ENCODE results near the gene ZFAND3.

The ZFAND3 gene

DNA sequence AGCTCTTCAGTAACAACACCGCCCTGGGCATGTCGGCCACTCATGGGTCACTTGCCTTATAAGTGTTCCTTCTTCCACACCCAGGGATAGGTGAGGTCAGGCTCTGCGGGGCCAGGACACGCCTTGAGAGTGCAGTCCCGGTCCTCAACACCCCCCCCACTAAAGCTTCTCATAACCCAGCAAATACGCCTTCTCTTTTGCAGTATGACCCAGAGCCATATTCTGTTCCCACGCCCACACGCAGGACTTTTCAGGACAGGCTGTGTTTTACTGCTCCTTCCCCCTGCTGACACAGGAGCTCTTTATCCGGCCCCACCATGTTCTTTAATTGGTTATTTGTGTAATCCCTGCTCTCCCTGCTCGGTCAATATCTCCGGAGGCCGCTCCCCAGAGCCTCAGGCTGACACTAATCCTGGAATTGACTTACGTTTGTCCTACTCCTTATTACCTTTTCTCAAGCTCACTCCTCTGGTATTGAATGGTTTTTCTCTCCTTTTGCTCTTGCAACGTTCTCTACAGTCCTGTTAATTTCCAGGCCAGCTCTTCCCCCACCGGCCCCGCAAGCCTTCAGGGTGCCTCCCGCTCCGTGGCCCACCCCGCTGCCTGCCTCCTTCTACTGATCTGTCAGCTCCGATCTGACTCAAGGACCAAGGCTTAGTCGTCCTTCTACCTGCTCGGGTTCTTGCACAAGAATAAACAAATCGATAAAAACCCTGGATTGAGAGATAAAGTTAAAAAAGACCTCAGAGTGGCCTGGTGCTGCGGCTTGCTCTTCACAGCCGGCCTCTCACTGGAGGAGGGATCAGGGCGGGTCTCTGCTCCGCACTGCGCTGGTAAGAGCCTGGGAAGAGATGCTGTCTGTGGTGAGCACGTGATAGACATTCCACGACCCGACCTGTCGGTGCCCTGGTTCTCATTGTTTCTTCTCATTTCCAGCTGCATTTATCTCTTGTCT, 357.5 kb downstream of the ZFAND3 start:
- no peak for TF ChIP-seq Cebpa-rat (IDR thresholded peaks at IDR 0.05)
- Histone ChIP-seq H4K20me1 (peaks cover 0 to 19% (median 0%) of the 10 kb centered on the region in 11 experiments; a peak in 4 of 22 replicates), H3K27me3 (no peaks in the 10 kb centered on the region), H3K36me3 (peaks cover 0 to 26% (median 0%) of the 10 kb centered on the region in 11 experiments; a peak in 5 of 22 replicates), H3K4me1 (no peaks in the 10 kb centered on the region; a peak in 1 of 20 replicates), H3K9ac (no peak overlapping the region), H3K4me2 (no peak overlapping the region), H3K4me3 (no peak overlapping the region), H3K27ac (no peak overlapping the region), H3K9me3 (replicated peaks in 1 of 11) (no peaks in the 10 kb centered on the region)

DNA sequence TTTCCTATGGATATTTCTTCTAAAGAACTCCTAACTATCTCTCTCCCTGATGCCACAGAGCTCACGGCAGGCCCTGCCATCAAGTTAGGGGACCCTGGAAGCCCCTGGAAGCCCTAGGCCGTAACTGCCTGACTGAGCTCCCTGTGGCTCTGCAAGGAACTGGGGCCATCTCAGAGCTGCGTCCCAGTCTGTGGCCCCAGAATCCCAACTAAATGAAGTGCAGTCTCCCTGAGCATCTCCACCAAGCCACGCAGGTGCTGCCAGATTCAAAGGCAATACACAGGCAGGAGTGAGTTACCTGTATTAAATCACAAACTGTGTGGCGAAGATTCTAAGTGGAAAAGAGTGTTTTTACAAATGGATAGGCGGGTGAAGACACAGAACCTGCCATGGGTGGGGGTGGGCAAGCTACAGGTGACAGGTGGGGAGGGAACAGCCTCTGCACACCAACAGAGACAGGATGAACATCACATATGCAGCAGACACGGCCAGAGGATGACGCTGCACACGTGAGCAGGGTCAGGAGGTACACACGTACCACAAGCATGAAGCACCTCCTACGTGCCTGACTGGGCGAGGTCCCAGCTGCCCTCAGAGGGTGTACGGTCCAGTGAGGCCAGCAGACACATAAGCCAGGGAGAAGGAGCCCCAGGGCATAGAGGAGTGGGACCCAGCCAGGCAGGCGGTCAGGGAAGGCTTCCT, 358.5 kb downstream of the ZFAND3 start:
- no peak overlapping the region for H3K4me3 ChIP-seq
- H4K20me1 ChIP-seq: peaks cover 0 to 19% (median 0%) of the 10 kb centered on the region in 11 experiments; a peak in 5 of 22 replicates
- TF ChIP-seq Cebpa-rat (IDR thresholded peaks at IDR 0.05): no peak
- H3K36me3 ChIP-seq: peaks cover 0 to 22% (median 0%) of the 10 kb centered on the region in 11 experiments; a peak in 5 of 22 replicates
- no peak overlapping the region for H3K27ac ChIP-seq
- no peaks in the 10 kb centered on the region for H3K27me3 ChIP-seq
- no peak overlapping the region for H3K9ac ChIP-seq
- no peaks in the 10 kb centered on the region; a peak in 1 of 20 replicates for H3K4me1 ChIP-seq
- H3K9me3 ChIP-seq (replicated peaks in 1 of 11): no peaks in the 10 kb centered on the region
- H3K4me2 ChIP-seq: no peak overlapping the region

DNA sequence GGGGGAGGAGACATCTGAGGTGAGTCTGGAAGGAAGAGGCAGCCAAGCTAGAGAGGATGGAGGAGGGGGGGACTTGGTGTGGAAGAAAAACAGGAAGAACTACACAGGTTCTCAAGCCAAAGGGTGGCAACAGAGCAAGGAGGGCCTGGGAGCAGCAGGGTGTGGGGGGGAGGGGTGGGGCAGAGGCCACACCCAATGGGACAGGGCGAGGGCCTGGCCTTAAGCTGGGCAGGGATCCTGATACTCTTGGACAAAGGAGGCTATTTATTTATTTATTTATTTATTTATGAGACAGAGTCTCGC, 359.0 kb downstream of the ZFAND3 start:
- no peak overlapping the region for H3K9ac ChIP-seq
- H4K20me1 ChIP-seq: peaks cover 0 to 19% (median 0%) of the 10 kb centered on the region in 11 experiments; a peak in 5 of 22 replicates
- no peak overlapping the region for H3K4me2 ChIP-seq
- no peaks in the 10 kb centered on the region for H3K9me3 ChIP-seq (replicated peaks in 1 of 11)
- no peaks in the 10 kb centered on the region; a peak in 1 of 20 replicates for H3K4me1 ChIP-seq
- peaks cover 0 to 19% (median 0%) of the 10 kb centered on the region in 11 experiments; a peak in 5 of 22 replicates for H3K36me3 ChIP-seq
- no peak for TF ChIP-seq Cebpa-rat (IDR thresholded peaks at IDR 0.05)
- H3K4me3 ChIP-seq: no peak overlapping the region
- no peak overlapping the region for H3K27ac ChIP-seq
- no peaks in the 10 kb centered on the region for H3K27me3 ChIP-seq

DNA sequence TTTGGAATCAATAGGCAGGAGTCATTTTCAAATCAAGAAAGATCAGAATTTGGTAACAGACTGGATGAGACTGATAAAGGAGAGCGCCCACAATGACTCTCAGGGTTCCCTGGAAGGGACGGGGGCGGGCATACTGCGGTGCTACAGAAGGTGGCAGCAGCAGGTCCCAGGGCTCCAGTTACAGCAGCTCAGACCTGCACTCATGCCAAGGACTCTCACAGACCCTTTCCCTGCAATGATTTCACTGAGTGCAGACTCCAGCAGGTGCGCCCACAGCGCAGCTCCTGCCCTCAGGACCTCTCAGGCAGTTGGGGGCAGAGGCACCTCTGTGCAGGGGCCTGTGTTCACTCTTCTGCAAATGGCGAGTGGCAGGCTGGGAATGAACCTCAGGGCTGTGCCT, 359.8 kb downstream of the ZFAND3 start:
- peaks cover 0 to 19% (median 0%) of the 10 kb centered on the region in 11 experiments; a peak in 4 of 22 replicates for H4K20me1 ChIP-seq
- H3K4me1 ChIP-seq: no peaks in the 10 kb centered on the region; a peak in 1 of 20 replicates
- H3K4me3 ChIP-seq: no peak overlapping the region
- H3K36me3 ChIP-seq: peaks cover 0 to 19% (median 0%) of the 10 kb centered on the region in 11 experiments; a peak in 4 of 22 replicates
- no peaks in the 10 kb centered on the region for H3K27me3 ChIP-seq
- H3K4me2 ChIP-seq: no peak overlapping the region
- no peaks in the 10 kb centered on the region for H3K9me3 ChIP-seq (replicated peaks in 1 of 11)
- H3K27ac ChIP-seq: no peak overlapping the region
- no peak for TF ChIP-seq Cebpa-rat (IDR thresholded peaks at IDR 0.05)
- no peak overlapping the region for H3K9ac ChIP-seq

DNA sequence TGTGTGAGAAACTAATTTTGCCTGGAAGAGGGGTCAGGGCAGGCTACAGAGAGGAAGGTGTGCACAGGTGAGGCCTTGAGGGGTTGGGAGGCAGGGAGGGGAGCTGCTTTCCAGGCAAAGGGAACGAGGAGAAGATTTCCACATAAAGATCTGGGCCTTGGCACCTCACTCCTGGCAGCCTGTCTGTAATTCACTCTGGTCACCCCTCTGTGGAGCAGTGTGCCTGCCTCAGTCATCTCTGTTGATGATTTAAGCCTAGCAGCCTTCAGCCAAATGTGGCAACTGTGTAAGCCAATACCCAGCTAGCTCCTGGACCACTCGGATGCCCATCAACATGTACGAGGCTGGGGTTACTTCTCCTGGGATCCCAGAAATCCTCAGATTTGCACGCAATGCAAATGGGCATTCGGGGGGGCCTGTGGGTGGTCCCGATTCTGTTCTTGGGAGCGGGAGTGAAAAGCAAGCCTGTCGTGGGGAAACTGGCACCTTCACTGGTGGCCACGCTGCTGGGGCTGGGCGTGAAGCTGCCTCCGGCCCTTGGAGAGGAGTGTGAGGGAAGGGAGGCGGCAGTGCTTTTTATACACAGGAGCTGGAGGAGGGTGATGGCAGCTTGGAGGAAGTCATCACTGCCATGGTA, 360.4 kb downstream of the ZFAND3 start:
- Histone ChIP-seq H3K9me3 (replicated peaks in 1 of 11) (no peaks in the 10 kb centered on the region), H3K36me3 (peaks cover 0 to 17% (median 0%) of the 10 kb centered on the region in 11 experiments; a peak in 2 of 22 replicates), H3K4me3 (no peak overlapping the region), H4K20me1 (peaks cover 0 to 19% (median 0%) of the 10 kb centered on the region in 11 experiments; a peak in 4 of 22 replicates), H3K9ac (no peak overlapping the region), H3K27ac (no peak overlapping the region), H3K4me2 (no peak overlapping the region), H3K27me3 (no peaks in the 10 kb centered on the region), H3K4me1 (no peaks in the 10 kb centered on the region; a peak in 1 of 20 replicates)
- no peak for TF ChIP-seq Cebpa-rat (IDR thresholded peaks at IDR 0.05)

DNA sequence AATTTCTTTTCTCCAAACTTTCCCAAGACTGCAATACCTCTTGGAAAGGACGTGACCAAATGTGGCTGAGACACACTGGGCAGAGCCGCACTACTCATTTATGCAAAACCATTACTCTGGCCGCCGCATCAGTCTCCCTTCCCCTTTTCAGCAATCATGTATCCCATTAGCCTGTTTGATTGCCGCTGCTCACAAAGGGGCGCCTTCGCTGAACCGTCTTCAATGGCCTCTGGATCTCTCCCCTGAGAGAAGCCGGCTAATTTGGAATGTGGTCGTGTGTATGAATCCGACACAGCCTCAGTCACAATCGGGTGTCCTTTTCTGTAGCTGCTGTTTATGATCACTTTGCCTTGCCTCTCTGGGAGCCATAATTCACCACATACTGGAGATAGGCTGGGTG, 361.1 kb downstream of the ZFAND3 start:
- Histone ChIP-seq H3K27me3 (no peaks in the 10 kb centered on the region), H4K20me1 (peaks cover 0 to 19% (median 0%) of the 10 kb centered on the region in 11 experiments; a peak in 4 of 22 replicates), H3K4me3 (no peak overlapping the region), H3K9ac (no peak overlapping the region), H3K27ac (no peak overlapping the region), H3K36me3 (peaks cover 0 to 14% (median 0%) of the 10 kb centered on the region in 11 experiments; a peak in 1 of 22 replicates), H3K4me2 (no peak overlapping the region), H3K4me1 (no peaks in the 10 kb centered on the region; a peak in 1 of 20 replicates), H3K9me3 (replicated peaks in 1 of 11) (no peaks in the 10 kb centered on the region)
- no peak for TF ChIP-seq Cebpa-rat (IDR thresholded peaks at IDR 0.05)

DNA sequence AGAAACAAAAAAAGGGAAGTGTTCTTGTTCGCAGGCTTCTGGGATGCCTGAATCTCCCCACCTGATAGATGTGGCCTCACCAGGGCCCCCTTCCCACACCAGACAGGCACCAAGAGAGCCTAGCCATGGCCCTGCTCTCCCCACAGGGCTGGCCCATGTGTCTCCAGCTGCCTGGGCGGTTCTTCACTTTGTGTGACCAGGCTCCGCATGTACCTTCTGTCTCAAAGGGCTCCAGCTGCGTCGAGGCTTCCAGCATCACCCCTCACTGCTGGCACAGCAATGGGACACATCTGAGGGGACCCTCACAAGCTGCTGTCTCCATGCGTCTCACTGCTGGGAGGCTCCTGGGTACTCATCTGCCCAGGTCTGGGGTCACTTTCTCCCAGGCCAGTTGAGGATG, 362.9 kb downstream of the ZFAND3 start:
- Histone ChIP-seq H3K9ac (no peak overlapping the region), H3K9me3 (replicated peaks in 1 of 11) (no peaks in the 10 kb centered on the region), H3K27me3 (no peaks in the 10 kb centered on the region), H4K20me1 (peaks cover 0 to 19% (median 0%) of the 10 kb centered on the region in 11 experiments; a peak in 4 of 22 replicates), H3K4me3 (no peak overlapping the region), H3K4me2 (no peak overlapping the region), H3K4me1 (no peaks in the 10 kb centered on the region; a peak in 1 of 20 replicates), H3K36me3 (peaks cover 0 to 17% (median 0%) of the 10 kb centered on the region in 11 experiments; a peak in 3 of 22 replicates), H3K27ac (no peak overlapping the region)
- TF ChIP-seq Cebpa-rat (IDR thresholded peaks at IDR 0.05): no peak

DNA sequence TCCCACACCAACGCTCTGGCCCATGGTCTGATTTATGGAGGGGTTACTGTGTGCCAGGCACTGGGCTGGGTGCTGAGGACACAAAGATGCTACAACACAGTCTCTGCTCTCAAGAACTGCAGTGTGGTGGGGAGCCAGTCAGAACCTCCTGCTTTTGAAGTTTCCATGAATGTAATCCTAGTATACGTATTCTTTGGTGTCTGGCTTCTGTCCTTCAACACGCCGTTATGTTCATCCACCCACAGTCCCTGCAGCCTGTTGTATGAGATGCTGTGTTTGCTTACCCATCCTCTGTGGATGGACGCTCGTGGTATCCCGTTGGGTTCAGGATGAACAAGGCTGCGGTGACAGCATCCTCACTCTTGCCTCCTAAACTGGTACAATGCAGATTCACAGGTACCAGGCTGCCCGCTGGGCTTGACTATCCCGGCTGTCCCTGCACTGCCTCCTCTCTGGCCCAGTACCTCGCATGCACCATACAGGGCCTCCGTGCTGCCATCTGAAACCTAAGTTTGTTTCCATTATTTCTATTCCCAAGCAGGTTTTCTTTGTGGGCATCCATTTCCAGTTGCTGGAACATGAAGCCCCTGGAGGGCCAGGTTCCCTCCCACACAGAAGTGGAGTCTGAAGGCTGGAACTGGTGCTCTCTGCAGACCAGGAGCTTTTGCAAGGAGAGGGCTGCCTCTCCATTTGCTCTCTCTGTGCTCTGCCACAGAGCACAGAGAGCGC, 364.5 kb downstream of the ZFAND3 start:
- Histone ChIP-seq H3K27ac (no peak overlapping the region), H3K36me3 (peaks cover 0 to 22% (median 0%) of the 10 kb centered on the region in 11 experiments; a peak in 3 of 22 replicates), H3K9me3 (replicated peaks in 1 of 11) (no peaks in the 10 kb centered on the region), H3K4me3 (no peak overlapping the region), H4K20me1 (peaks cover 0 to 19% (median 0%) of the 10 kb centered on the region in 11 experiments; a peak in 4 of 22 replicates), H3K4me2 (no peak overlapping the region), H3K9ac (no peak overlapping the region), H3K27me3 (no peaks in the 10 kb centered on the region), H3K4me1 (no peaks in the 10 kb centered on the region)
- TF ChIP-seq Cebpa-rat (IDR thresholded peaks at IDR 0.05): no peak
